Hepatocyte (in vitro differentiated cells): ENCODE data around the gene LCLAT1. TPM values are rescaled to one million over a fixed set of nuclear protein-coding genes. Genes with fewer than 3 reads are reported as not detected.

Experiments used
- DNase-seq: peaks from one replicate; pipeline ENCODE4 v3.0.0-alpha.2; 2016; ENCODE audit warnings: low spot score
- H2AFZ ChIP-seq: fragments of 200-600 bp; sonication (generic); 2 replicates; pipeline ENCODE4 v1.6.0; 2016; ENCODE audit warnings: antibody characterized with exemption, mild to moderate bottlenecking
- H3K27ac ChIP-seq: fragments of 200-600 bp; sonication (generic); 2 replicates; pipeline ENCODE4 v1.5.1; 2016; ENCODE audit warnings: mild to moderate bottlenecking
- H3K27me3 ChIP-seq: fragments of 200-600 bp; sonication (generic); 2 replicates; pipeline ENCODE4 v1.6.1; 2016
- H3K36me3 ChIP-seq: fragments of 200-600 bp; sonication (generic); replicated peaks from 2 replicates; pipeline ENCODE4 v1.5.1; 2016; ENCODE audit warnings: low read depth; ENCODE audit not compliant: insufficient read depth
- H3K4me1 ChIP-seq: fragments of 200-600 bp; sonication (generic); 2 replicates; pipeline ENCODE4 v1.5.1; 2016; ENCODE audit warnings: mild to moderate bottlenecking, moderate library complexity; ENCODE audit not compliant: insufficient read depth
- H3K4me2 ChIP-seq: fragments of 200-600 bp; sonication (generic); 2 replicates; pipeline ENCODE4 v1.6.0; 2016
- H3K4me3 ChIP-seq: fragments of 200-600 bp; sonication (generic); 2 replicates; pipeline ENCODE4 v1.5.1; 2016; ENCODE audit warnings: mild to moderate bottlenecking
- H3K79me2 ChIP-seq: fragments of 200-600 bp; sonication (generic); 2 replicates; pipeline ENCODE4 v1.6.0; 2017; ENCODE audit warnings: mild to moderate bottlenecking
- H3K9me2 ChIP-seq: fragments of 200-600 bp; sonication (generic); replicated peaks from 2 replicates; pipeline ENCODE4 v1.6.0; 2017; ENCODE audit warnings: mild to moderate bottlenecking; ENCODE audit not compliant: insufficient read depth
- H3K9me3 ChIP-seq: fragments of 200-600 bp; sonication (generic); 2 replicates; pipeline ENCODE4 v1.5.1; 2016; ENCODE audit warnings: low read depth, mild to moderate bottlenecking
- H4K20me1 ChIP-seq: fragments of 200-600 bp; sonication (generic); 2 replicates; pipeline ENCODE4 v1.6.0; 2016; ENCODE audit warnings: mild to moderate bottlenecking; ENCODE audit not compliant: insufficient read depth, poor library complexity, severe bottlenecking
- EZH2 ChIP-seq: fragments of 200-600 bp; sonication (generic); IDR thresholded peaks from 2 replicates; pipeline ENCODE4 v1.6.1; 2016; ENCODE audit warnings: antibody characterized with exemption, mild to moderate bottlenecking, borderline replicate concordance
- EZH2phosphoT487 ChIP-seq: fragments of 200-600 bp; sonication (generic); IDR thresholded peaks from one replicate; pipeline ENCODE4 v1.6.1; 2018; ENCODE audit warnings: antibody characterized with exemption, mild to moderate bottlenecking, low read depth, moderate library complexity; ENCODE audit not compliant: unreplicated experiment, severe bottlenecking
- WGBS: methylation state at CpG from one replicate; pipeline ENCODE4 v1.1.6; 2016; ENCODE audit warnings: low lambda C conversion rate; ENCODE audit errors: missing lambda C conversion rate; 5-methylcytosine and 5-hydroxymethylcytosine counted together
- polyA plus RNA-seq: library from polyadenylated mRNA; unstranded; fragments of >200 nt; fragmentation: Nextera tagmentation; extraction: Ambion mirVana; gene quantifications from 2 replicates; pipeline ENCODE4 v1.2.1, GENCODE V29; 2016
- total RNA-seq: library from RNA; depleted of rRNA; stranded (reverse); fragments of >200 nt; gene quantifications from 2 replicates; pipeline ENCODE4 v1.2.3, GENCODE V29; 2014
- TF ChIP-seq, protein P1 (sequence below): fragments of 200-600 bp; sonication (generic); IDR thresholded peaks from 2 replicates; pipeline ENCODE4 v1.5.1; 2016; ENCODE audit warnings: antibody characterized with exemption, mild to moderate bottlenecking; ENCODE audit not compliant: poor library complexity

LCLAT1 gene
- total and polyA plus RNA-seq, 2 experiments from 2014 or later = 10.1 to 15.4 TPM

DNA sequence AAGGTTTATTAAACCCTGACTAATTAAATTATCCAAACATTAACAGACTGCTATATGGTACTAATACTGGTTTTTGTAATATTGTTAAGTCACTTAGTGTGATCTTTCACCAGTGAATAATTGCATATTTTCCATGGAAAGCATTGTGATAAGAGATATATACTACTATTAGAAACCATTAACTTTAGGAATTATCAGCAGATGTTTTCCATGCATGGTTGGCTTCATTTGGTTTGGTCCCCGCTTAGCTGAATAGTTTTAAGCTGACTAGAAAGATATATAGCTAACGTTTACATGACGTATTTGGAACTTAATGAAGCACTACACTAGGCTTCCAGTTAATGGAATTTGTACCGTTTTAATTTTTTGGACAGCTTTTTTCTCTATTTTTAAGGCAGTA lies 37.9 kb downstream of the LCLAT1 start:
- no peak overlapping the region for H2AFZ ChIP-seq
- H3K36me3 ChIP-seq = no peaks in the 10 kb centered on the region
- peaks cover 24% of the 10 kb centered on the region for H3K79me2 ChIP-seq
- peaks cover 10% of the 10 kb centered on the region for H3K4me1 ChIP-seq
- H3K4me3 ChIP-seq = no peak overlapping the region
- DNase-seq = no peak
- 86% methylated on average over 4 of the region's 4 CpGs for WGBS
- H3K9me2 ChIP-seq = no peaks in the 10 kb centered on the region
- no peaks in the 10 kb centered on the region for H4K20me1 ChIP-seq
- TF ChIP-seq EZH2phosphoT487 = no peak
- TF ChIP-seq, protein P1, sequence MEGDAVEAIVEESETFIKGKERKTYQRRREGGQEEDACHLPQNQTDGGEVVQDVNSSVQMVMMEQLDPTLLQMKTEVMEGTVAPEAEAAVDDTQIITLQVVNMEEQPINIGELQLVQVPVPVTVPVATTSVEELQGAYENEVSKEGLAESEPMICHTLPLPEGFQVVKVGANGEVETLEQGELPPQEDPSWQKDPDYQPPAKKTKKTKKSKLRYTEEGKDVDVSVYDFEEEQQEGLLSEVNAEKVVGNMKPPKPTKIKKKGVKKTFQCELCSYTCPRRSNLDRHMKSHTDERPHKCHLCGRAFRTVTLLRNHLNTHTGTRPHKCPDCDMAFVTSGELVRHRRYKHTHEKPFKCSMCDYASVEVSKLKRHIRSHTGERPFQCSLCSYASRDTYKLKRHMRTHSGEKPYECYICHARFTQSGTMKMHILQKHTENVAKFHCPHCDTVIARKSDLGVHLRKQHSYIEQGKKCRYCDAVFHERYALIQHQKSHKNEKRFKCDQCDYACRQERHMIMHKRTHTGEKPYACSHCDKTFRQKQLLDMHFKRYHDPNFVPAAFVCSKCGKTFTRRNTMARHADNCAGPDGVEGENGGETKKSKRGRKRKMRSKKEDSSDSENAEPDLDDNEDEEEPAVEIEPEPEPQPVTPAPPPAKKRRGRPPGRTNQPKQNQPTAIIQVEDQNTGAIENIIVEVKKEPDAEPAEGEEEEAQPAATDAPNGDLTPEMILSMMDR = no peak
- no peak for TF ChIP-seq EZH2
- H3K9me3 ChIP-seq = no peaks in the 10 kb centered on the region
- H3K27me3 ChIP-seq = no peaks in the 10 kb centered on the region
- no peak overlapping the region for H3K4me2 ChIP-seq
- H3K27ac ChIP-seq = no peak overlapping the region

DNA sequence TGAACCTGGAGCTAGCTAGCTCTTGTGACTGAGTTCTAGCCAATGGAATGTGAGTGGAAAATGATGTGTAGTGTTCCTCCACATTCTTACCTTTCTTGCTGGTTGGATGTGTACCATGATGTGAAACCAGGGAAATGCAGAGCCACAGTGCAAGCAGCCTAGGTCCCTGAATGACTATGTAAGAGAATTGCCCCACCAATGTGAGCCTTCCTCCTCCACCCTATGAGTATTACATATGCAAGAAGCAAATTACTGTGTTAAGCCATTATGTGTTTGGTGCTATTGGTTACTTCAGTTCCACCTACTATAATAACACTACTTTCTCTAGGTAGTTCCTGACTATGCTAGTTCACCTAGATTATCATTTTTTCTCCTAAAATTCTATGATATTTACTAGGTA lies 39.6 kb downstream of the LCLAT1 start:
- Histone ChIP-seq H3K4me3 (no peak overlapping the region), H3K36me3 (no peaks in the 10 kb centered on the region), H2AFZ (no peak overlapping the region), H3K4me1 (peaks cover 9% of the 10 kb centered on the region), H3K9me3 (no peaks in the 10 kb centered on the region), H3K9me2 (no peaks in the 10 kb centered on the region), H4K20me1 (no peaks in the 10 kb centered on the region), H3K27ac (no peak overlapping the region), H3K79me2 (peaks cover 30% of the 10 kb centered on the region), H3K4me2 (no peak overlapping the region), H3K27me3 (no peaks in the 10 kb centered on the region)
- DNase-seq = no peak
- TF ChIP-seq EZH2 (no peak), EZH2phosphoT487 (no peak)
- TF ChIP-seq, protein P1 = no peak

DNA sequence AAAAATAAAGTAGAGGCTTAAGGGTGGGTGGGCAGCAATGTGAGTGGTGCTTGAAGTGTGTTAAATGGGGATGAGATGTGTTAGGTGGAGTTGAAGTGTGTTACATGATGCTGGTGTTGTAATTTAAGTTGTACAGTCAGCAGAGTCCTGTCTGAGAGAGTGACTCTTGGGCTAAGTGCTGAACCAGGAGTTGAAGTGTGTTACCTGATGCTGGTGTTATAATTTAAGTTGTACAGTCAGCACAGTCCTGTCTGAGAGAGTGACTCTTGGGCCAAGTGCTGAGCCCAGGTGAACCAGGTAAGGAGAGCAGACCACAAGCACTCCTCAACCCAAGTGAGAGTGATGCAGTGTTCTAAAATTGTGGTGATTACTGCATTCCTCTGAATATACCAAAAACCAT lies 40.6 kb downstream of the LCLAT1 start:
- TF ChIP-seq EZH2phosphoT487 (no peak), EZH2 (no peak)
- TF ChIP-seq, protein P1 = no peak
- Histone ChIP-seq H3K27ac (peak overlapping the region; percentile 6), H3K4me3 (no peak overlapping the region), H3K9me3 (no peaks in the 10 kb centered on the region), H3K4me2 (peak overlapping the region; percentile 21), H3K79me2 (peaks cover 33% of the 10 kb centered on the region), H3K4me1 (peaks cover 6% of the 10 kb centered on the region), H3K27me3 (no peaks in the 10 kb centered on the region), H3K36me3 (no peaks in the 10 kb centered on the region), H4K20me1 (no peaks in the 10 kb centered on the region), H2AFZ (no peak overlapping the region), H3K9me2 (no peaks in the 10 kb centered on the region)
- DNase-seq = no peak

DNA sequence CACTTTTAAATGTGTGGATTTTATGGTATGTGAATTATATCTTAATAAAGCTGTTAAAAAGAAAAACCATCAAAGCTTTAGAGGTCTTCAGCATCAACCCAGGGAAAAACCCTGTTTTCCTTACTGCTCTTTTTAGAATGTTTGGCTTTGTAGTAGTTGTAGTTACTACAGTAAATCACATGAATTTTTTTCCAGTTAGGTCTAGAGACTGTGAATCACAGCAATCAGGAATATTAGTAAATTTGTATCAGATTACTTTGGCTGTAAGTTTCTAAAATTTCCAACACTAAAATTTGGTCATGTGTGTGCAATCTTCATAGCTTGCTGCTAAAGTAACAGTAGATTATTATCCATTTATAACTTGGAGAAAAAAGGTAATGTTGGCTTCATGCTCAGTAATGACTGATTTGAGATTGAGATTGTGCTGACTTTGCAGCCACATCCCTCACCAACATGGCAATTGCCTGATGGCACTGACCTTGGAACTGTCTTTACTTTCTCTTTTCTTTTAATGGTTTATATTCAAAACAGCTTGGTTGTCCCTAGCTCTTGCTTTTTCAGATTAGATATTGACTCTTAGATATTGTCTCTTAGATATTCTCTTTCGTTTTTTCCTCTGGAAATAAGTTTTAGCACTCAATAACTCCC lies 41.1 kb downstream of the LCLAT1 start:
- no peak overlapping the region for H3K4me3 ChIP-seq
- DNase-seq = no peak
- 79% methylated on average over 1 of the region's 1 CpG for WGBS
- H3K27me3 ChIP-seq = no peaks in the 10 kb centered on the region
- H2AFZ ChIP-seq = no peak overlapping the region
- no peaks in the 10 kb centered on the region for H3K9me2 ChIP-seq
- peaks cover 29% of the 10 kb centered on the region for H3K79me2 ChIP-seq
- no peaks in the 10 kb centered on the region for H3K36me3 ChIP-seq
- H3K27ac ChIP-seq = peak overlapping the region; percentile 6
- TF ChIP-seq EZH2phosphoT487 = no peak
- TF ChIP-seq EZH2 = no peak
- TF ChIP-seq, protein P1 = no peak
- H3K9me3 ChIP-seq = no peaks in the 10 kb centered on the region
- H4K20me1 ChIP-seq = no peaks in the 10 kb centered on the region
- peaks cover 6% of the 10 kb centered on the region for H3K4me1 ChIP-seq
- peak overlapping the region; percentile 21 for H3K4me2 ChIP-seq
